Trophoblast cell (in vitro differentiated cells and primary cell): ENCODE results near the gene RRBP1.

Experiments used
- DNase-seq, 2 donors: peaks; one replicate each; pipeline ENCODE4 v3.0.0-alpha.2; 2016
- H2AFZ ChIP-seq: 2 replicates; pipeline ENCODE4 v1.6.1; 2013; ENCODE audit warnings: low read length, moderate library complexity, mild to moderate bottlenecking; ENCODE audit not compliant: insufficient read depth, poor library complexity
- H2AK5ac ChIP-seq: 2 replicates; pipeline ENCODE4 v1.6.1; 2013; ENCODE audit warnings: mild to moderate bottlenecking, low read length
- H2BK120ac ChIP-seq: 2 replicates; pipeline ENCODE4 v1.6.1; 2013; ENCODE audit warnings: low read length, mild to moderate bottlenecking, moderate library complexity; ENCODE audit not compliant: insufficient read depth, poor library complexity
- H2BK12ac ChIP-seq: 2 replicates; pipeline ENCODE4 v1.6.1; 2013; ENCODE audit warnings: mild to moderate bottlenecking, low read length, moderate library complexity
- H2BK5ac ChIP-seq: 2 replicates; pipeline ENCODE4 v1.6.1; 2013; ENCODE audit warnings: low read length, low read depth, moderate library complexity, mild to moderate bottlenecking; ENCODE audit not compliant: poor library complexity
- H3K14ac ChIP-seq: 2 replicates; pipeline ENCODE4 v1.6.1; 2013; ENCODE audit warnings: mild to moderate bottlenecking, low read length
- H3K18ac ChIP-seq: 2 replicates; pipeline ENCODE4 v1.6.1; 2013; ENCODE audit warnings: mild to moderate bottlenecking, low read length
- H3K23ac ChIP-seq: 2 replicates; pipeline ENCODE4 v1.6.1; 2013; ENCODE audit warnings: low read length
- H3K27ac ChIP-seq: 2 replicates; pipeline ENCODE4 v1.5.1; 2013; ENCODE audit warnings: low read depth, mild to moderate bottlenecking, inconsistent platforms, low read length, moderate library complexity
- H3K27me3 ChIP-seq: 2 replicates; pipeline ENCODE4 v1.6.1; 2013; ENCODE audit warnings: inconsistent platforms, mild to moderate bottlenecking, low read length, moderate library complexity; ENCODE audit not compliant: insufficient read depth
- H3K36me3 ChIP-seq, 2 experiments: 1 replicate in 1 of 2; 2 replicates in 1 of 2; pipeline ENCODE4 v1.6.1; 2013; ENCODE audit warnings: low read length in 2 of 2, mild to moderate bottlenecking in 2 of 2, moderate library complexity in 1 of 2; ENCODE audit not compliant: insufficient read depth in 2 of 2, control insufficient read depth in 1 of 2
- H3K4ac ChIP-seq: 2 replicates; pipeline ENCODE4 v1.6.1; 2013; ENCODE audit warnings: low read depth, mild to moderate bottlenecking, low read length, moderate library complexity
- H3K4me1 ChIP-seq, 2 experiments: 1 replicate in 1 of 2; 2 replicates in 1 of 2; pipeline ENCODE4 v1.6.1; 2013; ENCODE audit warnings: low read length in 2 of 2, mild to moderate bottlenecking in 2 of 2, moderate library complexity in 1 of 2; ENCODE audit not compliant: insufficient read depth in 2 of 2, control insufficient read depth in 1 of 2
- H3K4me2 ChIP-seq: 2 replicates; pipeline ENCODE4 v1.6.1; 2013; ENCODE audit warnings: inconsistent platforms, mild to moderate bottlenecking, low read length, moderate library complexity
- H3K4me3 ChIP-seq: 2 replicates; pipeline ENCODE4 v1.5.1; 2013; ENCODE audit warnings: mild to moderate bottlenecking, low read depth, low read length, inconsistent platforms
- H3K79me1 ChIP-seq: one replicate; pipeline ENCODE4 v1.6.1; 2013; ENCODE audit warnings: low read length
- H3K79me2 ChIP-seq: 2 replicates; pipeline ENCODE4 v1.6.1; 2013; ENCODE audit warnings: low read length, mild to moderate bottlenecking; ENCODE audit not compliant: control insufficient read depth, insufficient read depth, poor library complexity
- H3K9ac ChIP-seq: 2 replicates; pipeline ENCODE4 v1.6.1; 2013; ENCODE audit warnings: mild to moderate bottlenecking, low read length
- H3K9me3 ChIP-seq: 2 replicates; pipeline ENCODE4 v1.6.1; 2013; ENCODE audit warnings: low read depth, mild to moderate bottlenecking, control low read depth, inconsistent platforms, low read length; ENCODE audit not compliant: insufficient read depth
- H4K12ac ChIP-seq: 2 replicates; pipeline ENCODE4 v1.6.1; 2013; ENCODE audit warnings: low read depth, mild to moderate bottlenecking, low read length, moderate library complexity
- H4K8ac ChIP-seq: 2 replicates; pipeline ENCODE4 v1.6.1; 2013; ENCODE audit warnings: low read depth, mild to moderate bottlenecking, low read length, moderate library complexity
- H4K91ac ChIP-seq: one replicate; pipeline ENCODE4 v1.6.1; 2013; ENCODE audit warnings: low read depth, mild to moderate bottlenecking, low read length, moderate library complexity
- WGBS: extraction: QIAGEN DNeasy Blood & Tissue Kit; methylation state at CpG from one replicate; pipeline ENCODE4 v1.1.7; 2013; ENCODE audit warnings: missing lambda C conversion rate; ENCODE audit not compliant: insufficient read length, insufficient coverage; ENCODE audit errors: extremely low coverage; 5-methylcytosine and 5-hydroxymethylcytosine counted together

Gene RRBP1

GRCh38 chr20:17712201-17712600 is 30.2 kb upstream of the RRBP1 start:
- Histone ChIP-seq H3K14ac (no peak overlapping the region), H3K4me2 (no peak overlapping the region), H3K4ac (no peak overlapping the region), H2AFZ (no peak overlapping the region), H3K9ac (no peak overlapping the region), H3K4me1 (no peaks in the 10 kb centered on the region), H3K9me3 (no peaks in the 10 kb centered on the region), H3K79me1 (no peaks in the 10 kb centered on the region), H4K8ac (no peak overlapping the region), H3K27ac (no peak overlapping the region), H2AK5ac (no peak overlapping the region), H2BK12ac (no peak overlapping the region), H2BK5ac (no peak overlapping the region), H3K23ac (no peak overlapping the region), H4K91ac (no peak overlapping the region), H3K27me3 (no peaks in the 10 kb centered on the region), H3K18ac (no peak overlapping the region), H3K79me2 (no peaks in the 10 kb centered on the region), H3K36me3 (no peaks in the 10 kb centered on the region), H2BK120ac (no peak overlapping the region), H4K12ac (no peak overlapping the region), H3K4me3 (no peak overlapping the region)
- WGBS, result no CpG with 5 or more reads among the region's 4 CpGs
- DNase-seq, result no peak

- H3K9me3 ChIP-seq, result no peaks in the 10 kb centered on the region
- no peaks in the 10 kb centered on the region for H3K4me1 ChIP-seq
- no peak overlapping the region for H4K8ac ChIP-seq
These were observed 29.2 kb upstream of the RRBP1 start for GRCh38 chr20:17711267-17711627.

GRCh38 chr20:17710379-17711266 is 28.6 kb upstream of the RRBP1 start:
- no peak overlapping the region for H2AK5ac ChIP-seq
- DNase-seq, result no peak
- H3K4ac ChIP-seq, result no peak overlapping the region
- H3K23ac ChIP-seq, result no peak overlapping the region
- H3K4me2 ChIP-seq, result no peak overlapping the region
- no peaks in the 10 kb centered on the region for H3K36me3 ChIP-seq
- H2BK12ac ChIP-seq, result no peak overlapping the region
- no peak overlapping the region for H4K12ac ChIP-seq
- H3K79me1 ChIP-seq, result no peaks in the 10 kb centered on the region
- H3K79me2 ChIP-seq, result no peaks in the 10 kb centered on the region
- H4K91ac ChIP-seq, result no peak overlapping the region
- H3K18ac ChIP-seq, result no peak overlapping the region
- no peaks in the 10 kb centered on the region for H3K9me3 ChIP-seq
- no peak overlapping the region for H2AFZ ChIP-seq
- no peak overlapping the region for H2BK120ac ChIP-seq
- no peak overlapping the region for H3K27ac ChIP-seq
- no peak overlapping the region for H3K4me3 ChIP-seq
- H3K9ac ChIP-seq, result no peak overlapping the region
- no peak overlapping the region for H4K8ac ChIP-seq
- no peaks in the 10 kb centered on the region for H3K27me3 ChIP-seq
- no peak overlapping the region for H2BK5ac ChIP-seq
- WGBS, result no CpG with 5 or more reads among the region's 21 CpGs
- H3K4me1 ChIP-seq, result no peaks in the 10 kb centered on the region
- H3K14ac ChIP-seq, result no peak overlapping the region

More at GRCh38 chr20:17711267-17711627, 29.2 kb upstream of the RRBP1 start:
- no peak overlapping the region for H2BK120ac ChIP-seq
- H2AK5ac ChIP-seq, result no peak overlapping the region
- H3K4me2 ChIP-seq, result no peak overlapping the region
- no peak overlapping the region for H3K18ac ChIP-seq
- no peaks in the 10 kb centered on the region for H3K79me2 ChIP-seq
- no peak overlapping the region for H3K9ac ChIP-seq
- no peak overlapping the region for H4K12ac ChIP-seq
- no peak overlapping the region for H2BK5ac ChIP-seq
- DNase-seq, result no peak
- H3K36me3 ChIP-seq, result no peaks in the 10 kb centered on the region
- H3K79me1 ChIP-seq, result no peaks in the 10 kb centered on the region
- no peak overlapping the region for H3K4ac ChIP-seq
- no peak overlapping the region for H3K27ac ChIP-seq
- no peak overlapping the region for H3K23ac ChIP-seq
- no peak overlapping the region for H3K14ac ChIP-seq
- H2BK12ac ChIP-seq, result no peak overlapping the region
- H2AFZ ChIP-seq, result no peak overlapping the region
- H3K27me3 ChIP-seq, result no peaks in the 10 kb centered on the region
- WGBS, result no CpG with 5 or more reads among the region's 5 CpGs
- no peak overlapping the region for H3K4me3 ChIP-seq
- H4K91ac ChIP-seq, result no peak overlapping the region

- no peak overlapping the region for H2AFZ ChIP-seq
- H3K14ac ChIP-seq, result no peak overlapping the region
- no peak overlapping the region for H2BK120ac ChIP-seq
- no peak overlapping the region for H2BK12ac ChIP-seq
- no peak overlapping the region for H3K18ac ChIP-seq
- no peaks in the 10 kb centered on the region for H3K27me3 ChIP-seq
- H3K4ac ChIP-seq, result no peak overlapping the region
- no peak overlapping the region for H2BK5ac ChIP-seq
- no peak overlapping the region for H4K91ac ChIP-seq
- no peaks in the 10 kb centered on the region for H3K79me1 ChIP-seq
- no peak overlapping the region for H3K23ac ChIP-seq
- no peak overlapping the region for H4K8ac ChIP-seq
- no peak overlapping the region for H3K9ac ChIP-seq
- no peaks in the 10 kb centered on the region for H3K9me3 ChIP-seq
- H3K4me3 ChIP-seq, result no peak overlapping the region
- no peak overlapping the region for H4K12ac ChIP-seq
- no peak overlapping the region for H3K27ac ChIP-seq
- H3K4me1 ChIP-seq, result no peaks in the 10 kb centered on the region
- no CpG with 5 or more reads among the region's 12 CpGs for WGBS
- H3K4me2 ChIP-seq, result no peak overlapping the region
- no peaks in the 10 kb centered on the region for H3K36me3 ChIP-seq
- DNase-seq, result no peak
- H3K79me2 ChIP-seq, result no peaks in the 10 kb centered on the region
- no peak overlapping the region for H2AK5ac ChIP-seq
These were observed 27.6 kb upstream of the RRBP1 start for GRCh38 chr20:17709361-17710293.
